ENCODE measurements around the gene CYLD. TPM values are rescaled to one million over a fixed set of nuclear protein-coding genes. Genes with fewer than 3 reads are reported as not detected.
A peak's percentile ranks its signal among the peaks of the same experiment; 100 is the strongest.

The CYLD gene
- total and polyA plus RNA-seq, 12 donors: 17.5 to 78.3 (median 48.7) TPM

DNA sequence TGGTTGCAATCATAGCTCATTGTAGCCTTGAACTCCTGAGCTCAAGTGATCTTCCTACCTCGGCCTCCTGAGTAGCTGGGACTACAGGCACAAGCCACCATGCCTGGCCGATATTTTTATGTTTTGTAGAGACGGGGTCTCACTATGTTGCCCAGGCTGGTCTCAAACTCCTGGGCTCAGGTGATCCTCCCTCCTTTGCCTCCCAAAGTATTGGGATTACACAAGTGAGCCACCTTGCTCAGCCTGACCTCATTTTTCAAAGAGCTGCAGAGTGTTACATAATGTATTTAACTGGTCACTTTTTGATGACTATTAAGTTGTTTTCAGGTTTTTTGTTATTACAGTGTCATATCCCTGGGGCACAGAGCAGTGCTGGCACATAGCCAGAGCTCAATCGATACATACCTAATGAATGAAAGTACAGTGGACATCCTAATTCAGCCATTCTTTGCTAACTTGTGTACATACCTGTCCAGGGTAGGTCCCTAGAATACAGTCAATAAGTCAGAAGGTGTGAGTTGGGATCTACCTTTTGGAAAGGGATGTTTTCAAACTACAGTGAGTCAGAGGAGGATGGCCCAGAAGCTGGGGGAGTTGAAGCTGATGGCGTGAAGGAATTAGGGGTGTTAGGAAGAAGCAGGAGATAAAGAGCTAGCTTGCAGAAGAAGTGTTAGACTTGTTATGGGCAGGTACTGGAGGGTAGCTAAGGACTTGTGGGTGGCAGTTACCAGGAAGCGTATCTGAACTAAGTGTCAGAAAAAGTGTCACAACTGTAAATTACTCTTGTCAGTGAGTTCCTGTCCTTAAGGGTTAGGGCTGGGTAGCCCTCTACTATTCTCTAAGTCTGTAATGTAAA is 20.1 kb upstream of the CYLD start:
- no peaks in the 10 kb centered on the region for H3K9me3 ChIP-seq (replicated peaks in 1 of 3)
- intact Hi-C loops (cut with DNase I): no loop called here
- H3K36me3 ChIP-seq (replicated peaks in 1 of 2): no peaks in the 10 kb centered on the region
- no peaks in the 10 kb centered on the region for H3K4me1 ChIP-seq (replicated peaks in 1 of 2)
- DNase-seq: no peak
- TF ChIP-seq POLR2A (IDR thresholded peaks at IDR 0.05): no peak
- no peak for TF ChIP-seq CTCF (IDR thresholded peaks at IDR 0.05)
- H3K4me3 ChIP-seq: no peak overlapping the region
- H3K27ac ChIP-seq: no peak overlapping the region
- no peaks in the 10 kb centered on the region for H3K27me3 ChIP-seq
- WGBS, 4 donors: 85 to 94% (median 89%) methylated on average over 6 of the region's 6 CpGs

- Histone ChIP-seq H3K4me1 (replicated peaks in 1 of 2) (no peaks in the 10 kb centered on the region), H3K36me3 (replicated peaks in 1 of 2) (no peaks in the 10 kb centered on the region), H3K9me3 (replicated peaks in 1 of 3) (no peaks in the 10 kb centered on the region), H3K4me3 (no peak overlapping the region), H3K27me3 (no peaks in the 10 kb centered on the region), H3K27ac (no peak overlapping the region)
- WGBS, 4 donors: 96 to 100% (median 100%) methylated on average over 1 of the region's 1 CpG
- no peak for DNase-seq
- no peak for TF ChIP-seq POLR2A (IDR thresholded peaks at IDR 0.05)
- no peak for TF ChIP-seq CTCF (IDR thresholded peaks at IDR 0.05)
- intact Hi-C loops (cut with DNase I): no loop called here
These were observed 19.5 kb upstream of the CYLD start for GRCh38 chr16:50722405-50722737.

DNA sequence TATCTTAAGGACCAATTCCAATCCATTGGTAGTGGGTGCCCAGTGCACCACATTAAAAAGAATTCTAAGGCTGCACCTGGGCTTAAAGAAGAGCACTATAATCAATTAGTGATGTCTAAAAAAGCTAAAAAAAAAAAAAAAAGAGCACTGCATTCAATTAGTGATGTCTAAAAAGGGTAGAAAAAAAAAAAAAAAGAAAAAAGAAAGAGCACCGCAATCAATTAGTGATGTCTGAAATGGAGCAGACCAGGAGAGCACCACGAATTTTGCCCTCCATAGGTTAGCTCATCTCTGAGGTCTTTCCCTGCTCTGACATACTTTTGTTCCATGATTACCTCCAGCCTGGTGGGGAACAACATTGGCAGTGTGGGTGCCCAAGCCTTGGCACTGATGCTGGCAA is 18.9 kb upstream of the CYLD start:
- intact Hi-C loops (cut with DNase I): no loop called here
- H3K27me3 ChIP-seq: no peaks in the 10 kb centered on the region
- no peak overlapping the region for H3K27ac ChIP-seq
- no peak overlapping the region for H3K4me3 ChIP-seq
- 75 to 97% (median 89%) methylated on average over 2 of the region's 2 CpGs for WGBS, 4 donors
- DNase-seq: no peak
- H3K4me1 ChIP-seq (replicated peaks in 1 of 2): no peaks in the 10 kb centered on the region
- H3K36me3 ChIP-seq (replicated peaks in 1 of 2): no peaks in the 10 kb centered on the region
- no peaks in the 10 kb centered on the region for H3K9me3 ChIP-seq (replicated peaks in 1 of 3)
- no peak for TF ChIP-seq POLR2A (IDR thresholded peaks at IDR 0.05)
- TF ChIP-seq CTCF (IDR thresholded peaks at IDR 0.05): no peak

DNA sequence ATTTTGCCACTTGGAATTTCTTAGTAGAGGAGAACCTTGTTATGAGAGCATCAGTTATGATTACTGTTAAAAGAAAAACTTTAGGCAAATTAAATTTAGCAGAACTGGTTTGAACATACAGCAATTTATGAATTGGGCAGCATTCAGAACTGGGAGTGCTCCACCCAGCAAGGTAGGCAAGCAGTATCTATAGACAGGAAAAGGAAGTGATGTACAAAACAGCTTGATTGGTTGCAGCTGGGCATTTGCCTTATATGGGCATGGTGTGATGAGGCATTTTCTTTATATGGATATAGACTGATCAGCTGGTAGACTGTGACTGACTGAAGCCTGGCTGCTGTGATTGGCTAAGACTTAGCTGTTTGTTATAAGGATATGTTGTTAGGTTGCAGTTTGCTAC is 17.6 kb upstream of the CYLD start:
- DNase-seq: peak in 1 of 7 donors; percentile 13
- H3K27ac ChIP-seq: no peak overlapping the region
- no peak overlapping the region for H3K4me3 ChIP-seq
- H3K9me3 ChIP-seq (replicated peaks in 1 of 3): no peaks in the 10 kb centered on the region
- no peaks in the 10 kb centered on the region for H3K4me1 ChIP-seq (replicated peaks in 1 of 2)
- no peaks in the 10 kb centered on the region for H3K36me3 ChIP-seq (replicated peaks in 1 of 2)
- TF ChIP-seq CTCF (IDR thresholded peaks at IDR 0.05) (no peak), POLR2A (IDR thresholded peaks at IDR 0.05) (no peak)
- H3K27me3 ChIP-seq: no peaks in the 10 kb centered on the region
- intact Hi-C loops (cut with DNase I): no loop called here

Measured in adrenal gland (tissue), 12 donors.